Stimulated activated CD8-positive, alpha-beta memory T cell treated with anti-CD3 and anti-CD28 coated beads, Interleukin-4, amount 100 ng/mL, for 48 hours (primary cell): ENCODE measurements around the gene RAP1A.
"Not testable (repeated sequence)": the region's sequence is repeated elsewhere in the genome, so short reads cannot be mapped to it uniquely, and the experiment has no call there.

Experiments
- DNase-seq: peaks from one replicate; pipeline ENCODE4 v3.0.0-alpha.2; 2020

Gene RAP1A

GRCh38 chr1:111738436-111739193 is 119.0 kb downstream of the RAP1A start:
- peak; percentile 48 for DNase-seq

DNA sequence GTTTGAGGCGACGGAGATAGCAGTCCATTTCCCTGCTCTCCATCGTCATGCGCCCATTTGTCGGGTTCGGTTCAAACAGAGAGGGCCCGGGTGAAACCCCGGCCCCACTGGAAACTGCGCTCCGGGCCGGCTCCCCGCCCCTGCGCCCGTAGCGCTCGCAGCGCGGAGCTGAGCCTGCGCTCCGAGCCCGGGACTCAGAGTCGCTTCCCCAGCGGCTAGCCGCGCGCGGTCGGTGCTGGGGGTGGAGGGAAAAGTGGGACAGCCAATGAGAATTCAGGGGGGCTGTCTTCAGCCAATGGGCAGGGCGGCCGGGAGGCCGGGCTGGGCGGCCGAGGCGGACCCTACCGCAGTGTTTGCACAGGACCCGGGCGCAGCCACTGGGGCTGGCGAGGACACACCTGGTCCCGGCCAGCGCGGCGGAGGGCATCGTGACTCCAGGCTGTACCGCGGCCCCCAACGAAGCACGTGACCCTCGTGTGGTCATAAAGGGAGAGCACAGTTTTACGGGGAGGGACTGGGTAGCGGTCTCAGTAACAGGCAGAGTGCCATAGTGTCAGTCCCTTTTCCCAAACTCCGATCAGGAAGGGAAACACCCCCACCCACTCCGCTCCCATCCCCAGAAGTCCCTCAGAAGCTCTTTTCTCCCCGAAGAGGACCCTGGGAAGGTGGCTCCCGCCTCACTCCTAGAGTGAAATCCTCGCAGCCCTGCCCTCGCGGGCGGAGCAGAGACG is 119.8 kb downstream of the RAP1A start, which contains the start of gene INKA2:
INKA2 (minus strand) TSS at position 202 of the 731 bp plus-strand sequence; CDS start at position 49, 153 bp downstream.
- DNase-seq, result peak; percentile 88

DNA sequence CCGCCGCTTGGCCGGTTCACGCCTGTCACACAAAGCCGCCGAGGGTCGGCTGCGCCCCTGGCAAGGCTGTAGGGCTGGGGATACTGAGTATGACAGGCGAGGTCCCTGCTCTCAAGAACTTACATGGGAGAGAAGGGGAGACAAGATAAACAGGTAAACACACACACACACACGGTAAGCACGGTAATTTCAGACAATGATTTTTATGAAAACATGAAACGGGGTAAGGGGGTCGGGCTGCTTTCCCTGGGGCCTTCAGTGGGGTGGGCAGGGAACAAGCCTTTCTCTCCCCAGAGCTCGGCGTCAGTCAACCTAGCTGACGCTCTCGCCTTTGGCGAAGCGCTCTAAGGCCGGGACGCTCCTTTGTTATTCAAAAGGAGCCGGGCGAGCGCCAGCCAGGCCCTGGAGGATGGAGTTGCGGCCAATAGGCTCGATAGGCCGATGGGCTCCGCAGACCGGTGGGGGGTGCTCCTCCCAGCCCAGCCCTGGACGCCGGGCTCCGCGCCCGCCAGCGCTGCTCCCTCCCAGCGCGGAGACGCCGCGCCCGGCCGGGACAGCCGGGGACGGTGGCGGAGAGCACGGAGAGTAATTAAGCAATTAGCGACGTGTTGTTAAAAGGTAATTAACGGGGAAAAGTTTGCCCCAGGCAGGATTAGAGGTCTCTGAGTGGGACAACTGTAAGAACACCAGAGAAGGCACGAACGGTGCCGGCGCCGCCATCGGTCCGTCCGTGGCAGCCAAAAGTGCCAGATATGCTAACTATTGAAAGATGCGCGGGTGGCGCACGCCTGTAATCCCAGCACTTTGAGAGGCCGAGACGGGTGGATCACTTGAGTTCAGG is 120.6 kb downstream of the RAP1A start:
- peak; percentile 42 for DNase-seq

GRCh38 chr1:111742292-111742691 is 122.7 kb downstream of the RAP1A start:
- not testable (repeated sequence) for DNase-seq

GRCh38 chr1:111742938-111743549 is 123.5 kb downstream of the RAP1A start:
- no peak for DNase-seq

- no peak for DNase-seq
These were observed 124.1 kb downstream of the RAP1A start for GRCh38 chr1:111743679-111744101.

DNA sequence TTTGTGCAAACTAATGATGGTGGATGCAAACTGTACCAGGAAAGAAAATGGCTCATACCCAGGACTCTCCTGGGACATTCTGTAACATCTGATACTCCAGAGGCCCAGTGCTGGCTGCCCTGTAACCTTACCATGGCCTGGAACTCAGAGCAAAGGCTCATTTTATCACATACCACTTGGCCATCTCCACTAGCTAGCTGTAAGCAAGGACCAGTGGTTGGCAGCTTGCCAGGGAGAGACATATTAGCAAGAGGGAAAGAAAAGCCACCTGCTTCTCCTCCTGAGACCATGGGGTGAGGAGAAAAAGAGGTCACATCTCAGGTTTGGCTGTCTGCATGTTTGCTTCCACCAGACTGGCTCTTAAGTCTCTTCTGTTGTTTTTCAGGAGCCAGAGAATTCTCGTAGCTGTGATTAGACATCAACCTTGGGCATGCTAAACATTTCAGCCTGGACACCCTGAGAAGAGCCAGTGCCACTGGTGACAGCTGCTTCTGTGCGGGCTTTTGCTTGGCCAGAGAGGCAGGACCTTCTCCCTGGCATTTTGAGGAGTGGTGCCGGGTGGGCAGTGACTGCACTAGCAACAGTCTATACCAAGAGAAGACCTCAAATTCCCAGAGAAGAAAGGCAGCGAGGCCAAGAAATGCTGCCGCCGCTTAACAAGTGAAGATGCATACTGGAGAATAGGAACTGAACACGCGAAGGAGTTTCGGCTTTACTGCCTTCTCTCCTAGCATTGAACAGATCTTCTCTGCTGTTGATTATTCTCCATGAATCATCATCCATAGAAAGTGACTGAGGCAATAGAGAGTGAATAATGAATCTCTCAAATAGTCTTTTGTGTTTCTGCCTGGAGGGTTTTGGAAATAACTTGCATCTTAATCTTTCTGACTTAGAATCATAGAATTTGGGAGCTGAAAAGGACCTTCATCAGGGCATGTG is 126.4 kb downstream of the RAP1A start:
- DNase-seq, result no peak

DNA sequence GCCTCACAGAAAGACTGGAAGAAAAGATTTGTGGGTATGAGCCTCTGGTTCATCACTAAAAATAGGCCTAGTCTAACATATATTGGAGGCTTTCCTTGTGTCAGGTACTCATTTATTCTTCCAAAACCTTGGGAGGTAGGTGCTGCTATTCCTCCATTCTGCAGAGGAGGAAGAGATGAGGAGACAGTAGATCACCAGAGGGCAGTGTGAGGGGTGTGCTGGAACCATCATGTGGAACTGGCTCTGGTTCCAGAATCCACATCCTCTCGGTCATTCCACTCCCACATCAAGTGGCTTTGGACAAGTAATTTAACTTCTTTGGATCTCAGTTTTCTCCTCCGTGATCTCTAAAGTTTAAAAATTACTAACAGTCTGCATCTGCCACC is 127.0 kb downstream of the RAP1A start:
- no peak for DNase-seq

DNA sequence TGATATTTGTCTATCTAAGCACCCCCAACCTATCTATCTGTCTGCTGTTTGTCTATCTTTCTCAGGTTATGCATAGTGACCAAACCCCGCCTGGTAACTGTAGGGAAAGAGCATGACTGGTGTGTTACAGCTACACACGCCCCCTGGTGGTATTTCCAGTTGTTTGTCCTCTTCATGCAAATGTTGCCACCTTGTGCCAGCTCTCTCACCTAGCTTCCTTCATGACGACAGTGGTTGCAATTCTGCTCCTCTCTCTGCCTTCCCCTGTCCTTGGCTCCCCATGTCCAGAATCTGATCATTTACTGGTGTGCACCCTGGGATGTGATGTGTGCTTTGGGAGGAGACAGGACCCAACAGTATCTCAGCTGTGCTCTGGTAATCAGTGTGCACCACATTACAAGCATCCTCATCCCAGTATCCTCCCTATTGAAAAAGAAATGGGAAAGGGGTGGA is 127.7 kb downstream of the RAP1A start:
- peak; percentile 79 for DNase-seq

DNA sequence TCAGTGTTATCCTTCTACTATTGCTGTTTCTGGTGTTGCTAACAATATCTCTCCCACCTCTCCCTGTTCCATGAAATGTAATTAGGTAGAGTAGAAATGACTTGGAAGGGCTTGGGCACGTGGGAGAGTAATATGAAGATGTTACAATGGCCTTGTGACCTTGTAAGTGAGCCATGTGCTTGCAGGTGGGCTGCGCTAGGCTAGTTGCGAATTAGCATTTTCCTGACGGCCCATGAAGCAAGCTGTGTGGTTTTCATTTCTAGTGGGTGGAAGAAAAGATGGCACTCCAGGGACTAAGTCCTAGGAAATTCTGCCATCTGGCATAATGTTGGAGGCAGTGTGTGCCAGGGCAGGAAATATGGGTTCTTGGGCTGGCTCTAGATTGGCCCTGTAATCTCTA is 128.4 kb downstream of the RAP1A start:
- no peak for DNase-seq

DNA sequence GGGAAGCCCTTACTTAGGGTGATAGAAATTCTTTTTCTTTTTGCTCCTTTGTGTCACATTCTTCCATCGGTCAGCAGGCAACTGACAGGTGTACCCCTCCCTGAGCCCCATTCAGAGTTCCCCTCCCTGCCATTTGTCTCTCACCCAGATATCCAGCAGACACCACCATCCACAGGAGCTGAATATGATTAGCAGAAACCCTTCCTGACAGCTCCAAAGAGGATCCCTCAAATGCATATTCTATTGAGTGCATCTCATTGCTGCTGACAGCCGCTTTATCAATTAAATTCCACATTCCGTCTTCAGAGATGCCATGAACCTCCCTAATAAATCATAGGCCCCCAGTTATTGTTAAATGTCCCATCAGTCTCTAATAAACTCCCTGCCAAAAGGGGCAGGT is 130.0 kb downstream of the RAP1A start:
- DNase-seq, result no peak

GRCh38 chr1:111750856-111751255 is 131.3 kb downstream of the RAP1A start:
- DNase-seq, result no peak

- DNase-seq, result no peak
These were observed 132.5 kb downstream of the RAP1A start for GRCh38 chr1:111751906-111752575.

DNA sequence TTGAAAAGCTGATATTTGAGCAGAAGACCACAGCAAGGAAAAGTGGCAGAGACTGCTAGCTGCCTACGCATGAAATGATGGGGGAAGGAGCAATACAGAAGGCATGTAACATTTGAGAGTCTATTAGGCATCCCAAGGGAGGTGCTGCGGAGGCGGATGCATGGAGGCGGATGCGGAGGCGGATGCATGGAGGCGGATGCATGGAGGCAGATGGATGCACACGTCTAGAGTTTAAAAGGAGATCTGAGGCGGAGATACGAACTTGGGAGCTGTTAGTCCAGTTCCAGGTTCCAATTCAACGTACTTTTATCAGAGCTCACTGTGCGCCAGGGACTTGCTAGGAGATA is 135.4 kb downstream of the RAP1A start:
- DNase-seq, result peak; percentile 51

- peak; percentile 94 for DNase-seq
These were observed 135.9 kb downstream of the RAP1A start, which contains the start of gene DDX20 for GRCh38 chr1:111755331-111756123. Gene DDX20 (plus strand): TSS chr1:111755901. CDS start chr1:111755925, 24 bp downstream.

GRCh38 chr1:111756124-111756513 is 136.5 kb downstream of the RAP1A start:
- no peak for DNase-seq

- DNase-seq, result no peak
These were observed 138.8 kb downstream of the RAP1A start for GRCh38 chr1:111758373-111758772.

DNA sequence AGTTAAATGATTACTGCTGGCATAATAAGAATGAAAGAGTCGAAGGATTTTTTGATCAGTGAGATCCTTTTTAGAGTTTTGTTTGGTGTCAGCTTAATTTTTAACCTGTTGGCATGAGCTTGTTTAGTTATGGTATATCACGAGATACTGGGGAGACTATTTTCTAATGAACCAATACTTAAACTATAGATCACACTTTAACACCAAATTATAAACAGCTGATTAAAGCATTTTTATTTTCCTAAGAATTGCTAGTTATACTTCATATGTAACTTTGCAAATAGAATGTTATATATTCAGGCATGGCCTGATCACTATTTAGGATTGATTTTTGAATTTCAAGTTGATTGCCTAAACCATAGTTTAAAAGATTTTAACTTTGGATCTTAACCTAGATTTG is 142.1 kb downstream of the RAP1A start:
- DNase-seq, result no peak

GRCh38 chr1:111762332-111762731 is 142.7 kb downstream of the RAP1A start:
- DNase-seq, result no peak
